IMR-90 (cell line): ENCODE measurements around the gene CCNA1.

Source experiments
- CEBPB ChIP-seq: IDR thresholded peaks from 2 replicates; pipeline ENCODE4 v1.6.1; 2012; ENCODE audit warnings: low read depth, low read length, improper control_type of control experiment
- CTCF ChIP-seq: conservative IDR thresholded peaks from 2 replicates; pipeline ENCODE4 v1.5.1; 2012; ENCODE audit warnings: mild to moderate bottlenecking, low read depth, low read length, improper control_type of control experiment
- POLR2A ChIP-seq: IDR thresholded peaks from 2 replicates; pipeline ENCODE4 v1.6.1; 2012; ENCODE audit warnings: mild to moderate bottlenecking, low read depth, low read length
- USF2 ChIP-seq: fragments of 150-350 bp; IDR thresholded peaks from 2 replicates; pipeline ENCODE4 v1.6.1; 2017; ENCODE audit warnings: mild to moderate bottlenecking, antibody characterized with exemption, low read length, low read depth

GRCh38 chr13:36475468-36475867 lies 43.2 kb downstream of the CCNA1 start:
- TF ChIP-seq POLR2A (no peak), CTCF (0 out of 2 replicates have a peak, but pooled peaks have one; percentile 3), USF2 (no peak), CEBPB (no peak)
